VCaP (cell line): ENCODE results near the gene BICRAL.
A peak's percentile ranks its signal among the peaks of the same experiment; 100 is the strongest.
"Not testable (repeated sequence)": the region's sequence is repeated elsewhere in the genome, so short reads cannot be mapped to it uniquely, and the experiment has no call there.

ENCODE experiments used
- H3K27ac ChIP-seq: fragments of 450-650 bp; 2 replicates; pipeline ENCODE4 v1.5.1; 2017
- TF ChIP-seq, protein P1 (sequence below): fragments of 450-650 bp; conservative IDR thresholded peaks from 2 replicates; pipeline ENCODE4 v1.5.1; 2017; ENCODE audit warnings: mild to moderate bottlenecking, moderate library complexity

Gene BICRAL

DNA sequence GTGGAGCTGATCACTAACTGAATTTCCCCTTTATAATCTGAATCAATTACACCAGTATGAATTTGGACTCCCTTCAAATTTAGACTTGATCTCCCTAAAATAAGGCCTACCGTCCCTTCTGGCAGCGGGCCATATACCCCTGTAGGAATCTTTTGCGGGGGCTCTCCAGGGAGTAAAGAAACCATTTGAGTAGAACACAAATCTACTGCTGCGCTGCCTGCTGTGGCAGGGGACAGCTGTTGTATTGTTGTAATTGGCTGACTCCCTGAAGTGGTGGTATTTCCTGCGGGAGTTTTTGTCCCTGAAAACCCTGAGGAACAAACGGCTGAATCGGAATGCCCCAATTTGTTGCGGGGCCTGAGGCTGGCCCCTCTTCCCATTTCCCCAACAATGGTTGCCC lies 118.0 kb downstream of the BICRAL start:
- no peak overlapping the region for H3K27ac ChIP-seq
- TF ChIP-seq, protein P1, sequence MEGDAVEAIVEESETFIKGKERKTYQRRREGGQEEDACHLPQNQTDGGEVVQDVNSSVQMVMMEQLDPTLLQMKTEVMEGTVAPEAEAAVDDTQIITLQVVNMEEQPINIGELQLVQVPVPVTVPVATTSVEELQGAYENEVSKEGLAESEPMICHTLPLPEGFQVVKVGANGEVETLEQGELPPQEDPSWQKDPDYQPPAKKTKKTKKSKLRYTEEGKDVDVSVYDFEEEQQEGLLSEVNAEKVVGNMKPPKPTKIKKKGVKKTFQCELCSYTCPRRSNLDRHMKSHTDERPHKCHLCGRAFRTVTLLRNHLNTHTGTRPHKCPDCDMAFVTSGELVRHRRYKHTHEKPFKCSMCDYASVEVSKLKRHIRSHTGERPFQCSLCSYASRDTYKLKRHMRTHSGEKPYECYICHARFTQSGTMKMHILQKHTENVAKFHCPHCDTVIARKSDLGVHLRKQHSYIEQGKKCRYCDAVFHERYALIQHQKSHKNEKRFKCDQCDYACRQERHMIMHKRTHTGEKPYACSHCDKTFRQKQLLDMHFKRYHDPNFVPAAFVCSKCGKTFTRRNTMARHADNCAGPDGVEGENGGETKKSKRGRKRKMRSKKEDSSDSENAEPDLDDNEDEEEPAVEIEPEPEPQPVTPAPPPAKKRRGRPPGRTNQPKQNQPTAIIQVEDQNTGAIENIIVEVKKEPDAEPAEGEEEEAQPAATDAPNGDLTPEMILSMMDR: no peak

DNA sequence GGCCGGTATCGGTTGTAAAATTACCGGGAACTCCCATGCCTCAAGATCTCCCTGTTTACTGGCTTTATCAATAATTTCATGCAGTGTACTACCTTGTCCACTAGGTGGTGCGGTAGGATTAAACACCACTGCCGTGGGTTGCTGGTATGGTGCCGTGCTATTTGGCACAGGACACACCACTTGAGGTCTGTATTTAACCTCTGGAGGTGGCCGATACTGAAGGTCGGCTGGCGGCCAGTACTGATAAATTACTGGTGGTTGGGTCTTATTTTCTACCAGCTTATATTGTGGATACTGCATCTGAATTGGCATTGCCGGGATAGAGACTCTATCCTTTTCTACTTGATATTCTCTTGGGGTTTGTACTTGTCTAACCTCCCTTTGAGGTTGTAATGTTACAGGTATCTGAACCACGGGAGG lies 119.7 kb downstream of the BICRAL start:
- H3K27ac ChIP-seq: no peak overlapping the region
- TF ChIP-seq, protein P1: peak; percentile 88

DNA sequence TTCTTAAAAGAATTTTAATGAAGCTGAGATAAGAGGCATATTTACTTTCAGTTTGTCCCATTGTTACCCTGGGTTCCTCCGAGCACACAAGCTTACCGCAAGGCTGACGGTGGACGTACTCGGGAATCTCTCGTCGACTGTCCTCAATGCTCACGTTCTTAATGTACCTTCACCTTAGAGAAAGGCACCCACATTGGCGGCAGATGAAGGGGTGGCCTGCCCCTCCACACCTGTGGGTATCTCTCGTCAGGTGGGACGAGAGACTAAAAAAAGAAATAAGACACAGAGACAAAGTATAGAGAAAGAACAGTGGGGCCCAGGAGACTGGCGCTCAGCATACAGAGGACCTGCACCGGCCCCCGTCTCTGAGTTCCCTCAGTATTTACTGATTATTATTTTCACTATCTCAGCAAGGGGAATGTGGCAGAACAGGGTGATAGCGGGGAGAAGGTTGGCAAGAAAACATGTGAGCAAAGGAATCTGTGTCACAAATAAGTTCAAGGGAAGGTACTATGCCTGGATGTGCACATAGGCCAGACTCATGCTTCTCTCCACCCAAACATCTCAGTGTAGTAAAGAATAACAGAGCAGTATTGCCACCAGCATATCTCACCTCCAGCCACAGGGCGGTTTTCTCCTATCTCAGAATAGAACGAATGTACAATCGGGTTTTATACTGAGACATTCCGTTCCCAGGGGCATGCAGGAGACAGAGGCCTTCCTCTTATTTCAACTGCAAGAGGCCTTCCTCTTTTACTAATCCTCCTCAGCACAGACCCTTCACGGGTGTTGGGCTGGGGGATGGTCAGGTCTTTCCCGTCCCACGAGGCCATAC lies 120.8 kb downstream of the BICRAL start:
- H3K27ac ChIP-seq: not testable (repeated sequence)

DNA sequence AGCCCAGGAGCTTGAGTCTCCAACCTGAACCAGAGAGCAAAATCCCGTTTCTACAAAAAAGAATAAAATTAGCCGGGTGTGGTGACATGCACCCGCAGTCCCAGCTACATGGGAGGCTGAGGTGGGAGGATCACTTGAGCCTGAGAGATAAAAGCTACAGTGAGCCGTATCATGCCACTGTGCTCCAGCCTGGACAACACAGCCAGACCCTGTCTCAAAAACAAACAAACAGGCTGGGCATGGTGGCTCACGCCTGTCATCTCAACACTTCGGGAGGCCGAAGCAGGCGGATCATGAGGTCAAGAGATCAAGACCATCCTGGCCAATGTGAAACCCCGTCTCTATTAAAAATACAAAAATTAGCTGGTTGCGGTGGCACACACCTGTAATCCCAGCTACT lies 122.6 kb downstream of the BICRAL start:
- H3K27ac ChIP-seq: no peak overlapping the region
- TF ChIP-seq, protein P1: no peak

DNA sequence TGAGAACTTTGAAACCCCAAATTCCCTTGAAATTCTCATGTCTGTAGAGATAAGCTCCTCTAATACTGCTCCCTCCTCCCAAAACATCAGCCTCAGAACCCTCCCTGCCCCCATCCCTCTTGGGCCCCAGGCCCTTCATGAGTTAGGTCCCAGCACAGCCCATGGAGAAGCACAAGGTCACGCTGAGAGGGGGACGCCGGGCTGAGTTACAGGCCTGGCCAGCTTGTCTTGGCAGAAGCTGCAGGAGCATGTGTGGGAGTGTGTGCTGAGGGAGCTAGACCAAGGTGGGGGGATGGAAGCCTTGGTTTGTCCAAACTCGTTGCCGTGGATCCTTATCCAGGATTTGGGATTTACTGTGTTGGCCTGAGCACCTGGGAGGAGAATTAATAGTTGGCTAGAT lies 125.5 kb downstream of the BICRAL start:
- TF ChIP-seq, protein P1: no peak

DNA sequence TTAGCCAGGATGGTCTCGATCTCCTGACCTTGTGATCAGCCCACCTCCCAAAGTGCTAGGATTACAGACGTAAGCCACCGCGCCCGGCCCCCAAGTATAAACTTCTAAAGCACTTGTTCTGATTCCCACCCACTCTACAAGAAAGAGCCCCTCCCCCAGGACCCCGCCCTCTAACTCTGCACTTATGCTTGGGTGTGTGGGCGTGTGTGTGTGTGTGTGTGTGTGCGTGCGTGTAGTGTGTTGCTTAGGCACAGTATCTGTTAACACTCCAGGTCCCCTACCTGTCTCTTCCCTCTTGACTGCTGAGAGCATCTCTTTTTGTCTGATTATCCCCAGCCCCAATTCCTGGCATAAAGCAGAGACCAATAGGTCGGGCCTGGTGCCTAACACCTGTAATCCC lies 128.0 kb downstream of the BICRAL start:
- TF ChIP-seq, protein P1: no peak
- H3K27ac ChIP-seq: no peak overlapping the region

More for the DNA sequence above, 125.5 kb downstream of the BICRAL start:
- H3K27ac ChIP-seq: no peak overlapping the region

DNA sequence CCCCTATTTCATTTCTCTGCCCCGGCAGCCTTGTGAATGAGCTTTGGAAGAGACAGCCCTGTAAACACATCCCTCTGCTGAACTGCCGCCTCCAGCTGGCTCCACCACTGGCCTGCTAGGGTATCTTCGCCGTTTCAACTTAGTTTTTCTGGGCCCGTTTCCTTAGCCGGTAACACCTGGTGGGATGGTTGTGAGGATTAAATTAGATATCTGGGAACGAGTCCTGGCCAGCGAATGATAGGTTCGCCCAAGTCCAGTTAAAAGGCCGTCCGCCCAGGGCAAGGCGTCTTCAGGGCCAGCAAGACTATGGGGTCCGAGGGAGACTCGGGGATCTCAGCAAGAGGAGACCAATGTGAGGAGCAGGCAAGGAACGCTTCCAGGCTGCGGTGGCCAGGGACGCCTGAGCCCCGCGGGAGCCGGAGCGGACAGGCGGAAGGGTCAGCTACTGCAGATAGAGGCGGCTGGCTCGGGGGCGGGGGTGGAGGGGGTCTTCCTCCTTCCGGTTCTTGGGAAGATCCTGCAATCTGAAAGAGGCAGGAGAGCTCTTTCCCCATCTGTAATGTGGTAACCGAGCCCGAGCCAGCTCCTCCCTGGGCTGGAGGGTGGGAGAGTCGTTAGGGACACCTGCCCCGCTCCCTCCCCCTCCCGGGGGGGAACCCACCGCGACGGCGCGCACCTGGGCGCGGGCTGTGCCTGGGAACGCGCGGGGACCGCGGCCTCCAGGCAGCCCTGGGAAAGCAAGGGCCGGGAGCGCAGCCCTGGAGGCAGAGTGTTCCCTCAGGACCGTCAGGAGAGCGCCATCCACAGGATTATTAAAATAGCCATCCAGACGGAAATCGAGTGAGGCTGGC lies 129.5 kb downstream of the BICRAL start:
- no peak overlapping the region for H3K27ac ChIP-seq
- TF ChIP-seq, protein P1: no peak
